ENCODE results near the gene ESRRA.

GRCh38 chr11:64359712-64360445 lies 54.6 kb downstream of the ESRRA start:
- TF ChIP-seq, protein P1, sequence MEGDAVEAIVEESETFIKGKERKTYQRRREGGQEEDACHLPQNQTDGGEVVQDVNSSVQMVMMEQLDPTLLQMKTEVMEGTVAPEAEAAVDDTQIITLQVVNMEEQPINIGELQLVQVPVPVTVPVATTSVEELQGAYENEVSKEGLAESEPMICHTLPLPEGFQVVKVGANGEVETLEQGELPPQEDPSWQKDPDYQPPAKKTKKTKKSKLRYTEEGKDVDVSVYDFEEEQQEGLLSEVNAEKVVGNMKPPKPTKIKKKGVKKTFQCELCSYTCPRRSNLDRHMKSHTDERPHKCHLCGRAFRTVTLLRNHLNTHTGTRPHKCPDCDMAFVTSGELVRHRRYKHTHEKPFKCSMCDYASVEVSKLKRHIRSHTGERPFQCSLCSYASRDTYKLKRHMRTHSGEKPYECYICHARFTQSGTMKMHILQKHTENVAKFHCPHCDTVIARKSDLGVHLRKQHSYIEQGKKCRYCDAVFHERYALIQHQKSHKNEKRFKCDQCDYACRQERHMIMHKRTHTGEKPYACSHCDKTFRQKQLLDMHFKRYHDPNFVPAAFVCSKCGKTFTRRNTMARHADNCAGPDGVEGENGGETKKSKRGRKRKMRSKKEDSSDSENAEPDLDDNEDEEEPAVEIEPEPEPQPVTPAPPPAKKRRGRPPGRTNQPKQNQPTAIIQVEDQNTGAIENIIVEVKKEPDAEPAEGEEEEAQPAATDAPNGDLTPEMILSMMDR (IDR thresholded peaks at IDR 0.05; ENCODE audit: poor library complexity, severe bottlenecking) = no peak
- TF ChIP-seq, protein P2, sequence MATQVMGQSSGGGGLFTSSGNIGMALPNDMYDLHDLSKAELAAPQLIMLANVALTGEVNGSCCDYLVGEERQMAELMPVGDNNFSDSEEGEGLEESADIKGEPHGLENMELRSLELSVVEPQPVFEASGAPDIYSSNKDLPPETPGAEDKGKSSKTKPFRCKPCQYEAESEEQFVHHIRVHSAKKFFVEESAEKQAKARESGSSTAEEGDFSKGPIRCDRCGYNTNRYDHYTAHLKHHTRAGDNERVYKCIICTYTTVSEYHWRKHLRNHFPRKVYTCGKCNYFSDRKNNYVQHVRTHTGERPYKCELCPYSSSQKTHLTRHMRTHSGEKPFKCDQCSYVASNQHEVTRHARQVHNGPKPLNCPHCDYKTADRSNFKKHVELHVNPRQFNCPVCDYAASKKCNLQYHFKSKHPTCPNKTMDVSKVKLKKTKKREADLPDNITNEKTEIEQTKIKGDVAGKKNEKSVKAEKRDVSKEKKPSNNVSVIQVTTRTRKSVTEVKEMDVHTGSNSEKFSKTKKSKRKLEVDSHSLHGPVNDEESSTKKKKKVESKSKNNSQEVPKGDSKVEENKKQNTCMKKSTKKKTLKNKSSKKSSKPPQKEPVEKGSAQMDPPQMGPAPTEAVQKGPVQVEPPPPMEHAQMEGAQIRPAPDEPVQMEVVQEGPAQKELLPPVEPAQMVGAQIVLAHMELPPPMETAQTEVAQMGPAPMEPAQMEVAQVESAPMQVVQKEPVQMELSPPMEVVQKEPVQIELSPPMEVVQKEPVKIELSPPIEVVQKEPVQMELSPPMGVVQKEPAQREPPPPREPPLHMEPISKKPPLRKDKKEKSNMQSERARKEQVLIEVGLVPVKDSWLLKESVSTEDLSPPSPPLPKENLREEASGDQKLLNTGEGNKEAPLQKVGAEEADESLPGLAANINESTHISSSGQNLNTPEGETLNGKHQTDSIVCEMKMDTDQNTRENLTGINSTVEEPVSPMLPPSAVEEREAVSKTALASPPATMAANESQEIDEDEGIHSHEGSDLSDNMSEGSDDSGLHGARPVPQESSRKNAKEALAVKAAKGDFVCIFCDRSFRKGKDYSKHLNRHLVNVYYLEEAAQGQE (IDR thresholded peaks at IDR 0.05; ENCODE audit: borderline replicate concordance) = no peak
- TF ChIP-seq EZH2 (IDR thresholded peaks at IDR 0.05; ENCODE audit: borderline replicate concordance, insufficient read depth, low read length, poor library complexity, severe bottlenecking) (no peak), SMC3 (conservative IDR thresholded peaks at IDR 0.05; ENCODE audit: poor library complexity) (no peak), TAF1 (IDR thresholded peaks at IDR 0.05; ENCODE audit: low read depth) (no peak), MXI1 (conservative IDR thresholded peaks at IDR 0.05; ENCODE audit: poor library complexity, severe bottlenecking) (no peak), POLR2AphosphoS5 (IDR thresholded peaks at IDR 0.05) (no peak)
